Measurements from ENCODE around the gene PIP5KL1. TPM values are rescaled to one million over a fixed set of nuclear protein-coding genes. Genes with fewer than 3 reads are reported as not detected.
A peak's percentile ranks its signal among the peaks of the same experiment; 100 is the strongest.

PIP5KL1 gene
- total RNA-seq, 6 experiments from 2014 or later: 1.7 to 3.1 (median 2.1) TPM

GRCh38 chr9:127910613-127911205 lies 19.9 kb downstream of the PIP5KL1 start:
- Mint-ChIP-seq H3K36me3 (ENCODE audit: low read depth) (peaks cover 7% of the 10 kb centered on the region), H3K9me3 (no peaks in the 10 kb centered on the region), H3K4me1 (ENCODE audit: low read depth) (peaks cover 15% of the 10 kb centered on the region), H3K27me3 (ENCODE audit: insufficient read depth) (no peaks in the 10 kb centered on the region), H3K27ac (peak overlapping the region; percentile 61), H3K4me3 (no peak overlapping the region)
- DNase-seq: peak; percentile 61
- peak; percentile 65 for TF ChIP-seq CTCF (IDR thresholded peaks at IDR 0.05)

DNA sequence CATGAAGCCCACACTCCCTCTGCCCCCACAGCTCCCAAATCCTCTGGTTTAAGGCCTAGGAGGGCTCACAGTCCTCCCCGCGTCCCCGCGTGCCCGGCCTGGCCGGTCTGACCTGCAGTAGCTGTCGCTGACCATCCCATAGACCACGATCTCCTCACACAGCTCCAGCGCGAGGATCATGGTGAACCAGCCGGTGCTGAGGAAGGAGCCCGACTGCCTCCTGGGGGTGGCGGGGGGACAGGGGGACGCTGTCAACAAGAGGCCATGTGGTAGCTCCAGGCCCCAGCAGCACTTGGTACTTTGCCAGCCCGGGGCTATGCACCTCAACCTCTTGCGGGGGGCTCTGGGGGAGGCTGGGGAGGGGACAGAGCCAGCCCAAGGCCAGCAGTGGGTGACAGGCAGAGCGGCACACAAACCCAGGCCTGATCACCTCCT lies 20.7 kb downstream of the PIP5KL1 start:
- no peak for TF ChIP-seq CTCF (IDR thresholded peaks at IDR 0.05)
- Mint-ChIP-seq H3K4me1 (ENCODE audit: low read depth) (peaks cover 8% of the 10 kb centered on the region), H3K4me3 (no peak overlapping the region), H3K27me3 (ENCODE audit: insufficient read depth) (no peaks in the 10 kb centered on the region), H3K27ac (no peak overlapping the region), H3K9me3 (no peaks in the 10 kb centered on the region), H3K36me3 (ENCODE audit: low read depth) (peaks cover 7% of the 10 kb centered on the region)
- no peak for DNase-seq

GRCh38 chr9:127908660-127908926 lies 22.0 kb downstream of the PIP5KL1 start:
- H3K27me3 Mint-ChIP-seq (ENCODE audit: insufficient read depth): no peaks in the 10 kb centered on the region; the same call in 1 of the 2 replicates
- H3K4me3 Mint-ChIP-seq: no peak overlapping the region
- peaks cover 16% of the 10 kb centered on the region for H3K4me1 Mint-ChIP-seq (ENCODE audit: low read depth)
- TF ChIP-seq CTCF (IDR thresholded peaks at IDR 0.05): no peak
- H3K27ac Mint-ChIP-seq: no peak overlapping the region
- no peak for DNase-seq
- peaks cover 7% of the 10 kb centered on the region for H3K36me3 Mint-ChIP-seq (ENCODE audit: low read depth)
- H3K9me3 Mint-ChIP-seq: no peaks in the 10 kb centered on the region

DNA sequence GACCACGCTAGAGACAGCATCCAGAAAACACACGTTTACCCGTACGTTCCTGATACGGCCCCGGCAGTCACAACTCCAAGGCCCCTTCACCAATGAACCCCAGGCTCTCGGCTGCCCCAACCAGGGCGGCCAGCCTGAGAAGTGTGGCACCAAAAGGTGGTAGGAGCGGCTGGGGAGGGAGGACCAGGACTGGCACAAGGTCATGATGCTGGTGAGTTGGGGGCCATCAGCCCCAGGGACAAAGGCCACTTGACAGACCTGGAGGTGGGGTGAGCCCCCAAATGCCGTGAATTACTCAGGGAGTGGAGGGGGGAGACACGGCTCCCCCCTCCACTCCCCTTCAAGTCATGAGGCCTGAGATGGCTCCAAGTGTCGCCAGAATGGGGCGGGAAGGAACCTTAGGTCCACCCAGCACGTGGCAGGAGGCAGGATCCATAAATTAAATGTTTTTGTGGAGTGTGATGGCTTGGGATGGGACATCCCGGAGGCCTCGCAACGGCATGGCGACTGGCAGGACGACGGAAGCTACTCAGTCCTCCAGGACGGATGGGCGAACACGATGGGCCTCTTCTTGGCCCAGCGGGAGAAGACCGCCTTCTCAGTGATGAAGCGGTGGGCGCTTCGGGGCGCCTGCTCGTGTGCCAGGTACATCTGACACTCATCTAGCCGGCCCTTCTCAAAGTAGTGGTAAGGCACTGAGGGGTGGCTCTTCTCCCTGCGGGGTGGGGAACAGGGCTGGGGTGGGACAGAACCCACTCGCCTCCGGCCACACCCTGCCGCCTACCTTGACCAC lies 22.5 kb downstream of the PIP5KL1 start:
- no peak for DNase-seq
- no peaks in the 10 kb centered on the region for H3K9me3 Mint-ChIP-seq
- no peaks in the 10 kb centered on the region; the same call in 1 of the 2 replicates for H3K27me3 Mint-ChIP-seq (ENCODE audit: insufficient read depth)
- TF ChIP-seq CTCF (IDR thresholded peaks at IDR 0.05): no peak
- H3K4me1 Mint-ChIP-seq (ENCODE audit: low read depth): peaks cover 21% of the 10 kb centered on the region
- H3K27ac Mint-ChIP-seq: no peak overlapping the region
- H3K36me3 Mint-ChIP-seq (ENCODE audit: low read depth): peaks cover 7% of the 10 kb centered on the region
- H3K4me3 Mint-ChIP-seq: no peak overlapping the region

DNA sequence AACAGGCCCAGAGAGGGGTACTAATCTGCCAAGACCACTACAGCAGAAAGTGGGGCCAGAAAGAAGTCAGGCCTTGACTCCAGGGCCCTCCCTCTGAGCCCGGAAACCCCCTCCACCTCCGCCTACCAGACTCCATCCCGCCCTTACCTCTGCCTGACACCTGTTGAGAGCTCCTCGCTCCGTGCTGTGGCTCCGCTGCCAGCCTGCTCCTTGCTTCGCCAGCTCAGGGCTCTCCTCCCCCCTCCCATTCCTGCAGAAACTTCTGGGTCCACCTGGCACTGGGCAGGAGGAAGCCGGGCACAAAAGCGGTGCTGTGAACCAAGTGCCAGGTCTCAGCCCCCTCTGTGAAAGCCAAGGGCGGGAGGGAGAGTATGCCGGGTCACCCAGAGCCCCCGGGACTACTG lies 24.8 kb downstream of the PIP5KL1 start:
- no peak overlapping the region for H3K4me3 Mint-ChIP-seq
- peaks cover 3% of the 10 kb centered on the region for H3K36me3 Mint-ChIP-seq (ENCODE audit: low read depth)
- H3K9me3 Mint-ChIP-seq: no peaks in the 10 kb centered on the region
- DNase-seq: no peak
- H3K27ac Mint-ChIP-seq: peak overlapping the region; percentile 7; the same call in 1 of the 2 replicates
- TF ChIP-seq CTCF (IDR thresholded peaks at IDR 0.05): no peak
- H3K27me3 Mint-ChIP-seq (ENCODE audit: insufficient read depth): no peaks in the 10 kb centered on the region; the same call in 1 of the 2 replicates
- H3K4me1 Mint-ChIP-seq (ENCODE audit: low read depth): peaks cover 24% of the 10 kb centered on the region
